ENCODE data around the gene LBR. TPM values are rescaled to one million over a fixed set of nuclear protein-coding genes. Genes with fewer than 3 reads are reported as not detected.

Gene LBR
- total and polyA plus RNA-seq, 2 of the 4 experiments (the other 2 are of a cell fraction), result 21.3 to 24.9 TPM

DNA sequence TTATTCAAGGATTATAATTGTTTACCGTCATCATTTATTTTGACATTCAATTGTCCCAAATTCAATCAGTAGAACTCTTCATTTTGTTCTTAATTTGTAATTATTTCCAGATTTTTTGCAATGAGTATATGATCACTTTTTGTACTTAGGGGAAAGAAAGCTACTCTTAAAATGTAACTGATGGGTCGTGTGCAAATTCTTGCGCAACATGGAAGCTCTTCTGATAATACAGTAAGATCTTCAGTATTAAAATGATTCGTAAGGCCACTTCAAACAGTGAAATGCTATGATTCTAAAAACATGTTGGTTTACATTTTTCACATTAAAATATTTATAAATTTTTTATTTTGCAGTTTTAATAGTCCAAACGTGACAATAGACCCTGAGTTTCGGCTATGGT lies 63.4 kb downstream of the LBR start:
- Histone ChIP-seq H3K4ac (ENCODE audit: low read depth, low read length) (no peak overlapping the region), H3K18ac (ENCODE audit: low read depth, low read length) (no peak overlapping the region), H2BK5ac (ENCODE audit: low read depth, low read length, poor library complexity, severe bottlenecking) (no peak overlapping the region), H2BK15ac (ENCODE audit: low read depth, low read length) (no peak overlapping the region), H2BK20ac (ENCODE audit: low read depth, low read length) (no peak overlapping the region), H3K4me1 (ENCODE audit: control insufficient read depth, insufficient read depth, low read length) (no peaks in the 10 kb centered on the region), H3K9me3 (ENCODE audit: control insufficient read depth, insufficient read depth, low read length) (no peaks in the 10 kb centered on the region), H3K27me3 (ENCODE audit: control insufficient read depth, insufficient read depth, low read length) (peaks cover 5% of the 10 kb centered on the region), H2BK120ac (ENCODE audit: low read depth, low read length) (no peak overlapping the region), H4K5ac (ENCODE audit: low read depth, low read length) (no peak overlapping the region), H3K79me1 (ENCODE audit: low read depth in 1 of 2, low read length in 2 of 2) (no peaks in the 10 kb centered on the region), H3K27ac (ENCODE audit: insufficient read depth, low read length) (no peak overlapping the region), H3K23ac (ENCODE audit: low read depth, low read length) (no peak overlapping the region), H4K91ac (ENCODE audit: insufficient read depth, low read depth, low read length) (no peak overlapping the region), H3K4me2 (ENCODE audit: low read depth, low read length) (no peak overlapping the region), H3K36me3 (ENCODE audit: control insufficient read depth, insufficient read depth, low read length) (no peaks in the 10 kb centered on the region), H3K14ac (replicated peaks; ENCODE audit: low read depth, low read length) (no peak overlapping the region), H3K4me3 (ENCODE audit: insufficient read depth, low read depth, low read length) (no peak overlapping the region), H2AK9ac (replicated peaks; ENCODE audit: low read depth, low read length, poor library complexity) (no peak overlapping the region), H4K20me1 (ENCODE audit: insufficient read depth, low read length) (no peaks in the 10 kb centered on the region), H2AFZ (replicated peaks; ENCODE audit: low read length, poor library complexity) (no peak overlapping the region), H4K8ac (ENCODE audit: low read depth in 2 of 2, low read length in 2 of 2) (no peak overlapping the region), H2AK5ac (ENCODE audit: low read depth, low read length) (no peak overlapping the region), H3K9ac (ENCODE audit: low read depth, low read length) (no peak overlapping the region), H3K56ac (ENCODE audit: extremely low read depth, insufficient read depth, low read length) (no peak overlapping the region), H3K9me1 (ENCODE audit: insufficient read depth, low read length) (no peaks in the 10 kb centered on the region)
- WGBS, 2 experiments (ENCODE audit: extremely low coverage in 2 of 2, insufficient read length in 1 of 2), result no CpG with 5 or more reads among the region's 6 CpGs
- no TSS peak for BruUV-seq (replicated peaks)
- TF ChIP-seq, protein P1, sequence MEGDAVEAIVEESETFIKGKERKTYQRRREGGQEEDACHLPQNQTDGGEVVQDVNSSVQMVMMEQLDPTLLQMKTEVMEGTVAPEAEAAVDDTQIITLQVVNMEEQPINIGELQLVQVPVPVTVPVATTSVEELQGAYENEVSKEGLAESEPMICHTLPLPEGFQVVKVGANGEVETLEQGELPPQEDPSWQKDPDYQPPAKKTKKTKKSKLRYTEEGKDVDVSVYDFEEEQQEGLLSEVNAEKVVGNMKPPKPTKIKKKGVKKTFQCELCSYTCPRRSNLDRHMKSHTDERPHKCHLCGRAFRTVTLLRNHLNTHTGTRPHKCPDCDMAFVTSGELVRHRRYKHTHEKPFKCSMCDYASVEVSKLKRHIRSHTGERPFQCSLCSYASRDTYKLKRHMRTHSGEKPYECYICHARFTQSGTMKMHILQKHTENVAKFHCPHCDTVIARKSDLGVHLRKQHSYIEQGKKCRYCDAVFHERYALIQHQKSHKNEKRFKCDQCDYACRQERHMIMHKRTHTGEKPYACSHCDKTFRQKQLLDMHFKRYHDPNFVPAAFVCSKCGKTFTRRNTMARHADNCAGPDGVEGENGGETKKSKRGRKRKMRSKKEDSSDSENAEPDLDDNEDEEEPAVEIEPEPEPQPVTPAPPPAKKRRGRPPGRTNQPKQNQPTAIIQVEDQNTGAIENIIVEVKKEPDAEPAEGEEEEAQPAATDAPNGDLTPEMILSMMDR (conservative IDR thresholded peaks at IDR 0.05; ENCODE audit: low read depth, low read length), result no peak
- TF ChIP-seq CEBPB (IDR thresholded peaks at IDR 0.05; ENCODE audit: low read depth, low read length) (peak; percentile 90), NFE2L2 (IDR thresholded peaks at IDR 0.05; ENCODE audit: low read depth, low read length) (no peak), RAD21 (IDR thresholded peaks at IDR 0.05; ENCODE audit: low read length) (no peak), MXI1 (IDR thresholded peaks at IDR 0.05; ENCODE audit: borderline replicate concordance, low read depth, low read length) (no peak), BHLHE40 (IDR thresholded peaks at IDR 0.05; ENCODE audit: low read depth, low read length) (no peak), SMC3 (IDR thresholded peaks at IDR 0.05; ENCODE audit: low read depth, low read length) (no peak)
- TF ChIP-seq, protein P2, sequence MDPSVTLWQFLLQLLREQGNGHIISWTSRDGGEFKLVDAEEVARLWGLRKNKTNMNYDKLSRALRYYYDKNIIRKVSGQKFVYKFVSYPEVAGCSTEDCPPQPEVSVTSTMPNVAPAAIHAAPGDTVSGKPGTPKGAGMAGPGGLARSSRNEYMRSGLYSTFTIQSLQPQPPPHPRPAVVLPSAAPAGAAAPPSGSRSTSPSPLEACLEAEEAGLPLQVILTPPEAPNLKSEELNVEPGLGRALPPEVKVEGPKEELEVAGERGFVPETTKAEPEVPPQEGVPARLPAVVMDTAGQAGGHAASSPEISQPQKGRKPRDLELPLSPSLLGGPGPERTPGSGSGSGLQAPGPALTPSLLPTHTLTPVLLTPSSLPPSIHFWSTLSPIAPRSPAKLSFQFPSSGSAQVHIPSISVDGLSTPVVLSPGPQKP (IDR thresholded peaks at IDR 0.05; ENCODE audit: borderline replicate concordance, low read depth, low read length), result no peak
- ChIA-PET POLR2A (ENCODE audit: unreplicated experiment) (no interaction called here), CTCF (interaction anchor here (0.6 kb wide), 1 partner anchor 13 kb away, joined by 4 read pairs; no protein-coding TSS in a partner anchor)
- in situ Hi-C loops (cut with MboI; ENCODE audit: low sequenced_read_pairs) (no loop called here), intact Hi-C loops (cut with micrococcal nuclease) (no loop called here), dilution Hi-C loops (cut with HindIII; ENCODE audit: low sequenced_read_pairs, unreplicated experiment) (no loop called here)
- no peak for ATAC-seq (ENCODE audit: low read depth)
- no peak for DNase-seq

All from IMR-90 (cell line).